HCT116 (cell line): ENCODE data around the gene CHRDL1.

Experiments used
- CBX3 ChIP-seq: IDR thresholded peaks from 2 replicates; pipeline ENCODE4 v1.6.1; 2012; ENCODE audit warnings: low read depth
- CTCF ChIP-seq, 3 experiments: fragments of 200-600 bp in 1 of 3; sonication (generic) in 1 of 3; IDR thresholded peaks in 2 of 3; conservative IDR thresholded peaks in 1 of 3; 2 replicates each; pipeline ENCODE4 v1.5.1; 2012 to 2017; ENCODE audit warnings: low read depth in 2 of 3, low read length in 2 of 3, antibody characterized with exemption in 1 of 3, borderline replicate concordance in 1 of 3, control low read depth in 1 of 3, mild to moderate bottlenecking in 1 of 3, mixed read lengths in 1 of 3, mixed run types in 1 of 3, moderate library complexity in 1 of 3; ENCODE audit not compliant: insufficient read depth in 1 of 3
- ELF1 ChIP-seq: IDR thresholded peaks from 2 replicates; pipeline ENCODE4 v1.6.1; 2012; ENCODE audit warnings: low read depth, borderline replicate concordance
- EZH2 ChIP-seq: fragments of 200-600 bp; sonication (generic); IDR thresholded peaks from 2 replicates; pipeline ENCODE4 v1.6.1; 2017; ENCODE audit warnings: antibody characterized with exemption, mixed run types
- FOSL1 ChIP-seq: IDR thresholded peaks from 2 replicates; pipeline ENCODE4 v1.6.1; 2012; ENCODE audit warnings: low read depth
- POLR2A ChIP-seq: IDR thresholded peaks from 2 replicates; pipeline ENCODE4 v1.7.0; 2011; ENCODE audit warnings: borderline replicate concordance; ENCODE audit not compliant: insufficient read depth, insufficient read length; ENCODE audit errors: extremely low read depth
- RAD21 ChIP-seq: IDR thresholded peaks from 2 replicates; pipeline ENCODE4 v1.6.1; 2012; ENCODE audit warnings: low read depth, mild to moderate bottlenecking
- TF ChIP-seq, protein P1 (sequence below): IDR thresholded peaks from 2 replicates; pipeline ENCODE4 v1.6.1; 2012; ENCODE audit warnings: low read depth

DNA sequence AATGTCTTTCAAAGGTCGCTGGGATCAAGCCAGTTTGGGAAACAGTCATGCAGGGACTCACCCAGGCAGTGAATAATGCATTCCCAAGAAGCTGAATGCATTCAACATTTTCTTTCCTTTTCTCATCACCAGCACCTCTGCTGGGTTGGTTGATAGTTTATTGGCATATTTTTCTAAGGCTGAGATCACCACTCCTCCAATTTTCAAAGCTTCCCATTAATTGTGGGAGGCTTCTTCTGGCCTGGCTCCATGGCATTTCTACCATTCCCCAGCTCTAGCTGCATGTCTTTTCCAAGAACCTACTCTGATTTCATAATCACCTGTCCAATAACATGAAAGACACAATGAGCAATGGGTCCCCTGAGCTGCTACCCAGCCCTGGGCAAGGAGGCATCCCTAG, 35.8 kb downstream of the CHRDL1 start:
- TF ChIP-seq POLR2A (no peak), CTCF (IDR thresholded peaks at IDR 0.05 in 2 of 3, conservative IDR thresholded peaks at IDR 0.05 in 1 of 3; ENCODE audit: borderline replicate concordance in 1 of 3, insufficient read depth in 1 of 3, low read depth in 2 of 3, low read length in 2 of 3) (no peak), FOSL1 (no peak), EZH2 (no peak), RAD21 (no peak), ELF1 (no peak), CBX3 (no peak)
- TF ChIP-seq, protein P1, sequence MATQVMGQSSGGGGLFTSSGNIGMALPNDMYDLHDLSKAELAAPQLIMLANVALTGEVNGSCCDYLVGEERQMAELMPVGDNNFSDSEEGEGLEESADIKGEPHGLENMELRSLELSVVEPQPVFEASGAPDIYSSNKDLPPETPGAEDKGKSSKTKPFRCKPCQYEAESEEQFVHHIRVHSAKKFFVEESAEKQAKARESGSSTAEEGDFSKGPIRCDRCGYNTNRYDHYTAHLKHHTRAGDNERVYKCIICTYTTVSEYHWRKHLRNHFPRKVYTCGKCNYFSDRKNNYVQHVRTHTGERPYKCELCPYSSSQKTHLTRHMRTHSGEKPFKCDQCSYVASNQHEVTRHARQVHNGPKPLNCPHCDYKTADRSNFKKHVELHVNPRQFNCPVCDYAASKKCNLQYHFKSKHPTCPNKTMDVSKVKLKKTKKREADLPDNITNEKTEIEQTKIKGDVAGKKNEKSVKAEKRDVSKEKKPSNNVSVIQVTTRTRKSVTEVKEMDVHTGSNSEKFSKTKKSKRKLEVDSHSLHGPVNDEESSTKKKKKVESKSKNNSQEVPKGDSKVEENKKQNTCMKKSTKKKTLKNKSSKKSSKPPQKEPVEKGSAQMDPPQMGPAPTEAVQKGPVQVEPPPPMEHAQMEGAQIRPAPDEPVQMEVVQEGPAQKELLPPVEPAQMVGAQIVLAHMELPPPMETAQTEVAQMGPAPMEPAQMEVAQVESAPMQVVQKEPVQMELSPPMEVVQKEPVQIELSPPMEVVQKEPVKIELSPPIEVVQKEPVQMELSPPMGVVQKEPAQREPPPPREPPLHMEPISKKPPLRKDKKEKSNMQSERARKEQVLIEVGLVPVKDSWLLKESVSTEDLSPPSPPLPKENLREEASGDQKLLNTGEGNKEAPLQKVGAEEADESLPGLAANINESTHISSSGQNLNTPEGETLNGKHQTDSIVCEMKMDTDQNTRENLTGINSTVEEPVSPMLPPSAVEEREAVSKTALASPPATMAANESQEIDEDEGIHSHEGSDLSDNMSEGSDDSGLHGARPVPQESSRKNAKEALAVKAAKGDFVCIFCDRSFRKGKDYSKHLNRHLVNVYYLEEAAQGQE, result no peak
